ENCODE results near the gene TBX2. TPM values are rescaled to one million over a fixed set of nuclear protein-coding genes. Genes with fewer than 3 reads are reported as not detected.
"Not testable (repeated sequence)": the region's sequence is repeated elsewhere in the genome, so short reads cannot be mapped to it uniquely, and the experiment has no call there.

TBX2 gene
- total RNA-seq, 1 donor from 2014 or later: 16.1 TPM

DNA sequence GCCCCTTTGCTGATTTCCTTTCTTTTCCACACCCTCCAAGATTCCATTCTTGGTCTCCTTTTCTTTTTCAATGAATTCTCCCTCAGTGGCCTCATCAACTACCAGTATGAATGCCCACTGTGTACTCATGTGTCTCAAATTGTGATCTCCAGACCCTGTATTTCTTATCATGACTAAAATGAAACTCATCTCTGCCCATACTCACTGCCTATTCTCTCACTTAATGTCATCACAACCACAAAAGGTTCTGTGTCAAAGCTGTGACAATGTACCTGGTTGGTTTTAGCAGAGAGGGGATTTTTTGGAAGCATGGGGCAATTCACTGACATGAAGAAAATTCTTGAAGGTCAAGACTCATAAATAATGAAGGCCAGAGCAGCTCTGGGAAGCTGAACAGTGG, 41.1 kb downstream of the TBX2 start:
- H3K4me3 Mint-ChIP-seq: no peak overlapping the region
- H3K27me3 Mint-ChIP-seq (ENCODE audit: low read depth): peaks cover 19% of the 10 kb centered on the region
- TF ChIP-seq, protein P1, sequence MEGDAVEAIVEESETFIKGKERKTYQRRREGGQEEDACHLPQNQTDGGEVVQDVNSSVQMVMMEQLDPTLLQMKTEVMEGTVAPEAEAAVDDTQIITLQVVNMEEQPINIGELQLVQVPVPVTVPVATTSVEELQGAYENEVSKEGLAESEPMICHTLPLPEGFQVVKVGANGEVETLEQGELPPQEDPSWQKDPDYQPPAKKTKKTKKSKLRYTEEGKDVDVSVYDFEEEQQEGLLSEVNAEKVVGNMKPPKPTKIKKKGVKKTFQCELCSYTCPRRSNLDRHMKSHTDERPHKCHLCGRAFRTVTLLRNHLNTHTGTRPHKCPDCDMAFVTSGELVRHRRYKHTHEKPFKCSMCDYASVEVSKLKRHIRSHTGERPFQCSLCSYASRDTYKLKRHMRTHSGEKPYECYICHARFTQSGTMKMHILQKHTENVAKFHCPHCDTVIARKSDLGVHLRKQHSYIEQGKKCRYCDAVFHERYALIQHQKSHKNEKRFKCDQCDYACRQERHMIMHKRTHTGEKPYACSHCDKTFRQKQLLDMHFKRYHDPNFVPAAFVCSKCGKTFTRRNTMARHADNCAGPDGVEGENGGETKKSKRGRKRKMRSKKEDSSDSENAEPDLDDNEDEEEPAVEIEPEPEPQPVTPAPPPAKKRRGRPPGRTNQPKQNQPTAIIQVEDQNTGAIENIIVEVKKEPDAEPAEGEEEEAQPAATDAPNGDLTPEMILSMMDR (conservative IDR thresholded peaks at IDR 0.05): no peak
- H3K4me1 Mint-ChIP-seq: peaks cover 5% of the 10 kb centered on the region
- H3K9me3 Mint-ChIP-seq: peaks cover 9% of the 10 kb centered on the region
- no peak overlapping the region for H3K27ac Mint-ChIP-seq (ENCODE audit: unreplicated experiment)
- H3K36me3 Mint-ChIP-seq (ENCODE audit: low read depth): peaks cover 4% of the 10 kb centered on the region
- DNase-seq (ENCODE audit: low read depth, low spot score): no peak

DNA sequence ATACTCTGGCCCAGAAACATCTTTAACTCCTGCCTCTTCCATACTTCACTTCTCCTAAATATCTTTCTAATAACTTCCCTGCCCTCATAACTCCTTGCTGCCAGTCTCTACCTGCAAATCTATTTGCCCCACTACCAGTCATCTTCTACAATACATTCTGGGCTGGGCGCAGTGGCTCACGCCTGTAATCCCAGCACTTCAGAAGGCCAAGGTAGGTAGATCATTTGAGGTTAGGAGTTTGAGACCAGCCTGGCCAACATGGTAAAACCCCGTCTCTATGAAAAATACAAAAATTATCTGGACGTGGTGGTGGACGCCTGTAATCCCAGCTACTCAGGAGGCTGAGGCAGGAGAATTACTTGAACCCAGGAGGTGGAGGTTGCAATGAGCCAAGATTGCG, 41.9 kb downstream of the TBX2 start:
- H3K27ac Mint-ChIP-seq (ENCODE audit: unreplicated experiment); H3K4me3 Mint-ChIP-seq; H3K4me1 Mint-ChIP-seq; H3K9me3 Mint-ChIP-seq; H3K36me3 Mint-ChIP-seq (ENCODE audit: low read depth); DNase-seq (ENCODE audit: low read depth, low spot score): not testable (repeated sequence)
- H3K27me3 Mint-ChIP-seq (ENCODE audit: low read depth): peaks cover 27% of the 10 kb centered on the region

DNA sequence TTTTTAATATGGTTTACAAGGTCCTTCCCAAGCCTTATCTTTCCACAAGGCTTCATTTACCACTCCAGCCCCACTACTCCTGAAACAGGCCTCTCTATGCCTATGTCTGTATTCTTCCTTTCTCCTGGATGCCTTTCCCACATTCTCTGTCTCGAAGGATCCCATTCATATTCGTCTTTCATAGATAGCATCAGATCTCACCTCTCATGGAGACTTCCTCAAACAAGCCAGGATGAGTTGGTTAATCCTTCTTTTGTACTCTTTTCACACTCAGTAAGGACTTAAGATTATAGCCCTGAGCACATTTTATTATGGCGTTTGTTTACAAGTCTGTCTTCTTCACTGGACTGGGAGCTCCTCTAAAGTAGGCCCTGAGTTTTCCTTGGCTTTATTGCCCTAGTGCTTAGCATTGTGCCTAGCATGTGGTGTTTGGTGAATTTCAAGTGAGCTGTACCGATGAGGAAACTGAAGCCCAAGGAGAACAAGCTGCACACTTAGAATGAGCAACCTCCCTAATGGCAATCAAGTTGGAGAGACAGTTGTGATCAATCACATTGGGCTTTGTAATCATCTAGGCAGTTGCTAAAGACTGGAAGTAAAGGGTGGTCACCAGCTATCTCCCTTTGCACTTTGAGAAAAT, 42.6 kb downstream of the TBX2 start:
- TF ChIP-seq, protein P1 (conservative IDR thresholded peaks at IDR 0.05): no peak
- Mint-ChIP-seq H3K36me3 (ENCODE audit: low read depth) (peaks cover under 1% of the 10 kb centered on the region), H3K27ac (ENCODE audit: unreplicated experiment) (no peak overlapping the region), H3K9me3 (peaks cover 6% of the 10 kb centered on the region), H3K4me3 (no peak overlapping the region), H3K27me3 (ENCODE audit: low read depth) (peaks cover 27% of the 10 kb centered on the region), H3K4me1 (peaks cover 5% of the 10 kb centered on the region)
- no peak for DNase-seq (ENCODE audit: low read depth, low spot score)

- H3K4me1 Mint-ChIP-seq: peaks cover 5% of the 10 kb centered on the region
- peaks cover 3% of the 10 kb centered on the region for H3K9me3 Mint-ChIP-seq
- DNase-seq (ENCODE audit: low read depth, low spot score): no peak
- H3K27ac Mint-ChIP-seq (ENCODE audit: unreplicated experiment): no peak overlapping the region
- H3K4me3 Mint-ChIP-seq: no peak overlapping the region
- H3K36me3 Mint-ChIP-seq (ENCODE audit: low read depth): no peaks in the 10 kb centered on the region
- TF ChIP-seq, protein P1 (conservative IDR thresholded peaks at IDR 0.05): no peak
- H3K27me3 Mint-ChIP-seq (ENCODE audit: low read depth): peaks cover 29% of the 10 kb centered on the region
These were observed 43.3 kb downstream of the TBX2 start for GRCh38 chr17:61442878-61443474.

- no peak for DNase-seq (ENCODE audit: low read depth, low spot score)
- Mint-ChIP-seq H3K9me3 (peaks cover 3% of the 10 kb centered on the region), H3K36me3 (ENCODE audit: low read depth) (no peaks in the 10 kb centered on the region), H3K4me1 (peaks cover 5% of the 10 kb centered on the region), H3K27ac (ENCODE audit: unreplicated experiment) (no peak overlapping the region), H3K4me3 (no peak overlapping the region), H3K27me3 (ENCODE audit: low read depth) (peaks cover 33% of the 10 kb centered on the region)
- TF ChIP-seq, protein P1 (conservative IDR thresholded peaks at IDR 0.05): no peak
These were observed 43.8 kb downstream of the TBX2 start for GRCh38 chr17:61443475-61443882.

DNA sequence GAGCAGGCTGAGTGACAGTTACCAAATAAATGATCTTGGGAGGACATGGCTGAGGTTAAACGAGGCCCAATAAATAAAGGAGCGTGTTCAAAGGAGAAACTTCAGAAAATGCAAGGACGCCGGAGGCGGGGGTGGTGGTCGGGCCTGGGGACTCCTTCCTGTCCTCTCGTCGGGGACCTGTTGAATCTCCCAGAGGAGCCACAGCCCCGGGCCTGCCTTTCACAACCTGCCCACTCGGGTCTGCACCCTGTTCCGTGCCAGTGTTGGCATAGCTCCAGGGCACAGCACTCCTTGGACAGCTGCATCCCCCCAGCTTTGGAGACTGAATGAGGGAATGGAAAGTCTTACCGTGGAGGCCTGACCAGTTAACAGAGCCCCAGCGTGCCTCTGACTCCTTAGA, 44.4 kb downstream of the TBX2 start:
- TF ChIP-seq, protein P1 (conservative IDR thresholded peaks at IDR 0.05): no peak
- peaks cover 32% of the 10 kb centered on the region for H3K27me3 Mint-ChIP-seq (ENCODE audit: low read depth)
- DNase-seq (ENCODE audit: low read depth, low spot score): no peak

More for the DNA sequence above, 44.4 kb downstream of the TBX2 start:
- H3K36me3 Mint-ChIP-seq (ENCODE audit: low read depth): no peaks in the 10 kb centered on the region
- no peak overlapping the region for H3K27ac Mint-ChIP-seq (ENCODE audit: unreplicated experiment)
- no peak overlapping the region for H3K4me3 Mint-ChIP-seq
- peaks cover 5% of the 10 kb centered on the region for H3K4me1 Mint-ChIP-seq
- H3K9me3 Mint-ChIP-seq: peaks cover 3% of the 10 kb centered on the region

Measured in neural crest cell (in vitro differentiated cells).